NK-92 (cell line): Measurements from ENCODE around the gene ATXN7L1.
"Not testable (repeated sequence)": the region's sequence is repeated elsewhere in the genome, so short reads cannot be mapped to it uniquely, and the experiment has no call there.

Source experiments
- DNase-seq: peaks from one replicate; lab custom pipeline; 2025; ENCODE audit not compliant: unreplicated experiment; lab: John Stamatoyannopoulos, UW

Gene ATXN7L1

DNA sequence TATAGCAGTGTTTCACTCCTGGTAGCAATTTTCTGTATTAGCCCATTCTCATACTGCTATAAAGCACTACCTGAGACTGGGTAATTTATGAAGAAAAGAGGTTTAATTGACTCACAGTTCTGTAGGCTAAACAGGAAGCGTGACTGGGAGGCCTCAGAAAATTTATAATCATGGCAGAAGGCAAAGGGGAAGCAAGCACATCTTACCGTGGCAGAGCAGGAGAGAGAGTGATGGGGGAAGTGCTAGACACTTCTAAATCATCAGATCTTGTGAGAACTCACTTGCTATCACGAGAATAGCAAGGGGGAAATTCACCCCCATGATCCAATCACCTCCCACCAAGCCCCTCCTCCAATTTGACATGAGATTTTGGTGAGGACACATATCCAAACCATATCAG is 163.5 kb downstream of the ATXN7L1 start:
- DNase-seq = no peak

DNA sequence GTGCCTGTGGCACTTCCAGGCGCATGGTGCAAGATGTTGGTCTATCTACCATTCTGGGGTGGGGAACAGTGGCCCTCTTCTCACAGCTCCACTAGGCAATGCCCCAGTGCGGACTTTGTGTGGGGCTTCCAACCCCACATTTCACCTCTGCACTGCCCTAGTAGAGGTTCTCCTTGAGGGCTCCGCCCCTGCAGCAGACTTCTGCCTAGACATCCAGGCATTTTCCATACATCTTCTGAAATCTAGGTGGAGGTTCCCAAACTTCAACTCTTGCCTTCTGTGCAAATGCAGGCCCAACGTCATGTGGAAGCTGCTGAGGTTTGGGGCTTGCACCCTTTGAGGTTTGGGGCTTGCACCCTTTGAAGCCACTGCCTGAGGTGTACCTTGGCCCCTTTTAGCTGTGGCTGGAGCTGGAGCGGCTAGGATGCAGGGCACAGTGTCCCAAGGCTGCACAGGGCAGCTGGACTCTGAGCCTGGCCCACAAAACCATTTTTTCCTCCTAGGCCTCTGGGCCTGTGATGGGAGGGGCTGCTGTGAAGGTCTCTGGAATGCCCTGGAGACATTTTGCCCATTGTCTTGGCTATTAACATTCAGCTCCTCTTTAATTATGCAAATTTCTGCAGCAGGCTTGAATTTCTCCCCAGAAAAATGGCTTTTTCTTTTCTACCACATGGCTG is 164.5 kb downstream of the ATXN7L1 start:
- DNase-seq = no peak

DNA sequence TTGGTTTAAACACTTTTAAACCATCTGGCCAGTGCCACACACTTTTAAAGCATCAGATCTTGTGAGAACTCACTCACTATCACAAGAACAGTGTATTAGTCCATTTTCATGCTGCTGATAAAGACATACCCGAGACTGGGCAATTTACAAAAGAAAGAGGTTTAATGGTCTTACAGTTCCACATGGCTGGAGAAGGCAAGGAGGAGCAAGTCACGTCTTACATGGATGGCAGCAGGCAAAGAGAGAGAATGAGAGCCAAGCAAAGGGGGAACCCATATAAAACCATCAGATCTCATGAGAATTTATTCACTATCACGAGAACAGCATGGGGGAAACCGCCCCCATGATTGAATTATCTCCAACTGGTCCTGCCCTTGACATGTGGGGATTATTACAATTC is 165.7 kb downstream of the ATXN7L1 start:
- DNase-seq = not testable (repeated sequence)

DNA sequence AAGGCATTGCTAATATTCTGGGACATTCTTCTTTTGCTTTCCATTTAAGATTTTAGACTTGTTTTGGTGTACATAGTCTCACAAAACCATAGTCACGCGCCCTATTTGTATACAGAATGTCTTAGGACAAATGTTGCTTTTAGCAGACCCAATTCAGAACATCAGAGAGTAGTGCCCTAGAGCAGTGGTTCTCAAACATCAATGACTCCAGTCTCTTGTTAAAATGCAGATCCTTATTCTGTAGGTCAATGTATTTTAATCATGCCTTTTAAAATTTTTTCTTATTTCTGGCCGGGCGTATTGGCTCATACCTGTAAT is 167.7 kb downstream of the ATXN7L1 start:
- DNase-seq = no peak

DNA sequence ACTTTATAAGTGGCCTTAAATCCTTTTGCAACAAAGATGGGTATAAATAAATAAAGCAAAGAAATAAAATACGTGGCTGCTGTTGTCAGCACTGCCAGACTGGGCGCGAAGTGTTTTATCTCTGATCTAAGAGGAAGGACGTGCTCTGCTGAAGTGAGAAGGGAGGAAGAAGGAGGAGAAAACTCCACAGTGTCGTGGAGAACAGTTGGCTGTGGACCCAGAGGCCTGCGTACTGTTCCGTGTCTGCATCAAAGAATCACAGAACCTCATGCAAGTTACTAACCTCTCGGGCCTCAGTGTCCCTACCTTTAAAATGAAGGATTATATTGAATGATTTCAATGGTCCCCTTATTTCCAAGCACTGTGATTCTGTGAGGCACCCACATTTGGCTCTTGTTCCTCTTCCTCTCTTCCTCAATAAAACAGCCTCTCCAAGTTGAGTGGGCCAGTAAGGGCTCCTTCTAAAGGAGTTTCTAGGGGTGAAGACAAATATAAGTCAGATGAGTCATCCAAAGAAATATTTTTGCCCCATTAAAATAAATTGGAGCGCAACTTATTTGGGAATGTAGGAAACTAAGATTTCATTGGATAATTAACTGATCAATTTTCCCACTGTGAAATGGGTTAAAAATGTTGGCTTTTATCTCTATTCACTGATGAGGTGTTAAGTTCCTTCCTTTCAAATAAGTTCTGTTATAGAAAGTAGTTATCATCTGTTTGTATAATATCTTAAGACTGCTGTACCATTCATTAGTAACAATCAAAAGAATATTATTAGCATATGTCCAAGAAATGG is 168.2 kb downstream of the ATXN7L1 start:
- no peak for DNase-seq

DNA sequence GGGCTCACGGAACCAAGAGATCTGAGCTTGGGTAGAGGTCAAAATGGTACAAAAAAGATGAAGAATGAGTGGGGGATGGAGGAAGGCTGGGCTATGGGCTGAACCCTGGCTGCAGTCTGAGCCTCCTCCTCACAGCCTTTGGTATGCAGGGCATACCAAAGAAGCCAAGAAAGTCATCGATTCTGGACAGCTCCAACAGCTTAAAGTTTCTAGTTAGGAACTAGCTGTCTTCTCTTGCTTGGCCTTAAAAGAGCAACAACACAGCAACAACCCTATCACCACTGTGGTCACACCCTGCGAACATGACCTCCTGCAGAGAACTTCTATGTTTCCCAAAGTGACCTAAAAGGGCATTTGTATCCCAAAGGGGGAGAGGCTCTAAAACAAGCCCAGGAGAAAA is 169.0 kb downstream of the ATXN7L1 start:
- DNase-seq = no peak

DNA sequence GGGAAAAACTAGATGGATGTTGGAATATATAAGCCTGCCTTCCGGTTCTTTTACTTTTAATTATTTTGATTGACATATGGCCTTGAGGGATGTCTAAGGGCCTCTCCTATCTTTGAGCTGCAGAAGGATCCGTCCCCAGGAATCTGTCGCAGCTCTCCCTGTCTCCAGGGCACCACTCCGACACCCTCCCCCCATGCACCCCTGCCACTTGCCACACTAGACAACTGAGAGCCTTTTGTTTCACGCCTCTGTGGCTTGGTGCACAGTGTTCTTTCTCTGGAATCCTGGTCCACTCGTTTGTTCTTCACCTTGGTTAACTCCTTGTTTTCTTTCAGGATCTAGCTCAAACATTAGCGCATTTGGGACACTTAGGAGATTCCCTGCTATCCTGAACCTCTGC is 171.0 kb downstream of the ATXN7L1 start:
- DNase-seq = no peak

DNA sequence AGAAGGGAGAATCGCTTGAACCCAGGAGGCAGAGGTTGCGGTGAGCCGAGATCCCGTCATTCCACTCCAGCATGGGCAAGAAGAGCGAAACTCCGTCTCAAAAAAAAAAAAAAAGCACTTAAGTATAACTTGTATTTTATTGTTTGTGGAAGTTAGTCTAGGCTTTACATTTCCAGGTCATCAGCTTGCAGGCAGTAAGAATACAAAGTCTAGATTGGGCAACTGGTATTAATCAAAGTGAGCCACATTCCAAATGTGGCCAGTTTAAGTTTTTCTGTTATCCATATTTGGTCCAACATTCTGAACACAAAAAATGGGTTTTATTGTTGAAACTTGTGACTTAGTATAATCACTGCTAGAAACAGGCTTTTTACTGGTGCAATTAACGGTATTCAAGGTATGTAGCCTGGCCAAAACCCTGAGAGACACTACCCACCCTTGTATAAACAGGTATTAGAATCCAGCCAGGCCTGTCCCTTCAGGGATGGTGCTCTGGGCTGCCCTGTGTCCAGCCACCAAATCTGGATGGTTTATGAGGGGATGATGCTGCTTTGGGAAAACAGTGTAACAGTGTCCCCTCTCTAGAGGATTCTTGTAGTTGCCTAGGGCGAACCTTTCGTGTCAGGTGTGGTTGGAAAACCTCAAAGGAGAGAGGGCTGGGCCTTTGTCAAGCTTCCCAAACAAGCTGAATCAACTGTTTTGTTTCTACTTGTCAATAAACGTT is 173.0 kb downstream of the ATXN7L1 start:
- no peak for DNase-seq

DNA sequence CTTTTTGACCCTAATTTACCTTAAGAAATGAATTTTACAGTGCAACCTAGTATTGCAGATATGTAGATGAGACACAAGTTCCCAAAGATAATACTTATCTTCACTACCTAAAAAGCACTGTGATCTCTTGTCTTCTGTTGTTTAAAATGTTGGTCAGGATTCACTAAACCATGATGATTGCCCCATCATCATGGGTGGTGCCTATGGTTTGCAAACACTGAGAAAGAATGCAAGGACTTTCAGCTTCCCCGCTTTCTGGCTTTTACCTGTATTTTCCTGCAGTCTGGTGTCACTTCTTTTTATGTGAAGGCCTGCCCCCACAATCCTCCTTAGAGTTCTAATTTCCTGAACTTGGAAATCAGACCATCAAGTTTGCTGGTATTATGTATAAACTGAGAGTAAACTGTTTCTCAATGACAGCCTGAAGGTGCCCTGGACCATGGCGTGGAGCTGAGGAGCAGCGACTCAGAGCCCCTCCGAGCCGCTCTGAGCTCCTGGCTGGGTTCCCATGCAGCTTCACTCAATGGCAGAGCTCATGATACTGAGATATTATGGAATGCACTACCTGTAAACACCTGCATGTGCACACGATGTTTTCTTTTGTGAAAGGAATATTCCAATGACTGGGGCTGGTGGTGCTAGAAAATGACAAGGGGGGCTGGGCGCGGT is 176.7 kb downstream of the ATXN7L1 start:
- no peak for DNase-seq

DNA sequence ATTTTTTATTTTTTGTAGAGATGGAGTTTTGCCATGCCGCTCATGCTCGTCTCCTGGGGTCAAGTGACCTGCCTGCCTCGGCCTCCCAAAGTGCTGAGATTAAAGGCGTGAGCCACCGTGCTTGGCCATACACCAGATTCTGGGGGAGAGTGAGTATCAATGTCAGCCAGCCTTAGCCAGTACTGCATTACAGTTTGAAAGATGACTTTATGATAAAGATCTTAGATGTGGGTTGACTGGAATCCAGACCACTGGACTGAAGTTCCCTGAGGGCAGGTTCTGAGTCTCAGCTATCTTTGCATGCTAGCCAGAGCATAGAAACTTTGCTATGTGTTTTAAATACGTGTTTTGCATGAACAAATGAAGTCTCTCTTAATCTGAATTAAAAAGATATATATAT is 177.9 kb downstream of the ATXN7L1 start:
- DNase-seq = no peak

DNA sequence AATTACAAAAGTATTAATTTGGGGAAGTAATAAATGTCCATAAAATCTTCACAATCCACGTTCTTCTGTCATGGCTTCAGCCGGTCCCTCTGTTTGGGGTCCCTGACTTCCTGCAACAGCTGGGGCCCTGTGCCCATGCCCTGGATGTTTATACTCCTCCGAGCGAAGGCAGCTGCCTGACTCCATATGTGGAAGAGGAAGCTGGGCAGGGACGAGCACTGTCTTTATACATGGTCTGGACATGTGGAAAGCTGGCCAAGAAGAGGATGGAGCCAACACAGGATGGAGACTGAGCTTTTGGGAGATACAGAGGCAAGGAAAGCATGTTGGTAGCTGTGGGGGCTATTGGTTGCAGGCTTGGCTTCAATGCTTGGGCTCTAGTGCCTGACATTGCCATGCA is 178.6 kb downstream of the ATXN7L1 start:
- no peak for DNase-seq

DNA sequence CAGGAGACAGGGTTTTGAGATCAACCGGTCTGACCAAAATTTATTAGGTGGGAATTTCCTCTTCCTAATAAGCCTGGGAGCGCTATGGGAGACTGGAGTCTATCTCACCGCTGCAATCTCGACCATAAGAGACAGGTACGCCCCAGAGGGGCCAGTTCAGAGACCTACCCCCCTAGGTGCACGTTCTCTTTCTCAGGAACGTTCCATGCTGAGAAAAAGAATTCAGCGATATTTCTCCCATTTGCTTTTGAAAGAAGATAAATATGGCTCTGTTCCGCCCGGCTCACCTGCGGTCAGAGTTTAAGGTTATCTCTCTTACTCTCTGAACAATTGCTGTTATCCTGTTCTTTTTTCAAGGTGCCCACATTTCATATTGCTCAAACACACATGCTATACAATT is 179.2 kb downstream of the ATXN7L1 start:
- not testable (repeated sequence) for DNase-seq

DNA sequence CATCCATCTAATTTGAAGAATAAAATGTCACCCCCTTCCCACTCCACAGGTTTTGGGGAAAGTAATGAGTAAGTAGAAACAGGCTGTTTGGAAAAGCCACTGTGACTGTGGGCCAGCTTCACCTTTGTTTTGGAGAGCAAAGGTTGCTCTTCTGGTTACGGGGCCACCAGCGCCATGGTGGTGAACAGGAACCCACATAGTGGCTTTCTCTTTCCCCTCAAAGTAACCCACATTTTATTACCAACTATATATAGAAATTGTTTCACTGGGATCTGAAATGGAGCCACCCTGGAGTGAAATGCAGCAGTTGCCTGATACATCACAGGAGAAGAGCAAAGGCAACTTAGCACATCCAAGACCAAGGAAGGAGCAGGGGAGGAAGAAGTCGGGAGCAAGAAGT is 182.8 kb downstream of the ATXN7L1 start:
- DNase-seq = no peak

DNA sequence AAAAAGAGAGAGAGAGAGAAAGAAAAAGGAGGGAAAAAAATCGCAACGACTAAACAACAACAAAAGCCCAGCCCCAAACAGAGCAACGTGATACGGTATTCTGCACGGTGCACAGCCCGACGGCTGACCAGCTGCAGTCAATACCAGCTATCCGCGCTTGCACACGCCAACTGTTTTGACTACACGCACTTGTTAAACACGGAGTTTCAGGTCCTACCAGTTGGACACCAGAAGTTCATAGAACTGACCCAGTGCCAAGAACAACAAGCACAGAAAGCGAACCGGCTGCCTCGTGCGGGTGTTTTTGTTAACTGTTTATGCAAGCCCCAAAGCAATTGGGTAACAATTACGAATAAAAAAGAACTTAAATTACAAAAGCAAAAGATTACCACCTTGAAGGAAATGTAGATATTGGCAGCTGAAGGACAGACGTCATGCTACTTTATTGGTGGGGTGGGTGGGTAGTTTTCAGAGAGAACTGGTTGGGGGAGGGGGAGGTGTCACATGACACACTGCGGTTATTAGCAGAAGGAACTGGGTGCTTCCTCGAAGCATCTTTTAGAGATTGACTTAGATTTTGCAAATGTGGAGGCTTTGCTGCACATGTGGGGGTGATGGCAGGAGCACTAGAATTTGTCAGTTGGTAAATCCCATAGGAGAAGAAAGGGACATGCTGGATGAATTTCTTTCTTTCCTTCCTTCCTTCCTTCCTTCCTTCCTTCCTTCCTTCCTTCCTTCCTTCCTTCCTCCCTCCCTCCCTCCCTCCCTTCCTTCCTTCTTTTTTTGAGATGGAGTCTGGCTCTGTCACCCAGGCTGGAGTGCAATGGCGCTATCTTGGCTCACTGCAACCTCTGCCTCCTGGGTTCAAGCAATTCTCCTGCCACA is 184.5 kb downstream of the ATXN7L1 start:
- no peak for DNase-seq

DNA sequence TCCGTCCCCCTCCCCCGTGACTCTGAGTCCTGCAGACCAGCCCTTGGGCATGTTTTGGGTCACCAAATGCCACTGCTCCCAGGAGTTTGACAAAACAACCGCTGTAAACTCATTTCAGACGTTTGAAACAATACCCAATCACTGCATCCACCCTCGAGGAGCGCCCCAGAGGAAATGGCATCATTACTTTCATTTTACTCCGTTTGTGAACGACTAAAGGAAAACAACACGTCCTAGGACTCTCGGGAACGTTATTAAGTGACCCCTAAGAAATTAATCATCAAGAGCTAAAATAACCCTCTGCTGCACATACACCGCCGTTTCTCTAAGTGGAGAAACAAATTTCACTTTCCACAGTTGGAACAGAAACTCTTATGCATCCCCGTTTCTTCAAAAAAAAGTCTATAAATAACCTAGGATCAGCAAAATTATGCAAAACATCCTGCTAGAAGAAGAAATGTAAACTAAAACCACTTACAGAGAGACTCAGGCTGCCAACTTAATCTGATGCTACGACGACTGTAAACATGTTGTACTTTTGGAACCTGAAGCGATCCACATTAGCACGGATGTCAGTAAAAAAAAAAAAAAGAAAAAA is 185.2 kb downstream of the ATXN7L1 start:
- no peak for DNase-seq

DNA sequence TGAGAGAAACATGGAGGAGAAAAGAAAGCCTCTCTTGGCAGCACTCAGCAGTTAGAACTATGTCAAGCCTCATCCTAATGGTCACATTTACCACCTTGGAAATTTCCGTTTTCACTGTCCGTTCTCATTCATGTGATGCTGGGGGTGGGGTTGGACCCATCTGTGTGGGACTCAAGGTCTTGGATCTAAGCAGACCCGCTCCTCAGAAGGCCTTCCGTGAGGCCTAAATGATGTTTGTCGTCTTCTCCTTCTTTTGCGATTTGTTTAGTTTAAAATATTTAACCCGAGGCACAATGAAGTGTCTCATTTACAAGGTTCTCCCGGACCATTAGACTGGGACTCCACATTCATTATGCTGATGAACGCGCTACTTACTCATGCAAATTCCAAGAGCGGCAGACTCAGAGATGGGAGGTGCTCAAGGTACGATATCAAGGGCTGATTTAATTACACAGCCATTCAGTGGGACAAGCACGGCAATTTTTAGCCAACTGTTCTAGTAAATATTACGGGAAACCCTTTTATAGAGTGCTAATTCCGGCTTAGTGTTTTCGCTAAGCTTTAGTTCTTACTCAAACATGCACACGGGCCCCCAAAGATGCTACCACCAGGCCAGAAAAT is 186.0 kb downstream of the ATXN7L1 start:
- DNase-seq = no peak

DNA sequence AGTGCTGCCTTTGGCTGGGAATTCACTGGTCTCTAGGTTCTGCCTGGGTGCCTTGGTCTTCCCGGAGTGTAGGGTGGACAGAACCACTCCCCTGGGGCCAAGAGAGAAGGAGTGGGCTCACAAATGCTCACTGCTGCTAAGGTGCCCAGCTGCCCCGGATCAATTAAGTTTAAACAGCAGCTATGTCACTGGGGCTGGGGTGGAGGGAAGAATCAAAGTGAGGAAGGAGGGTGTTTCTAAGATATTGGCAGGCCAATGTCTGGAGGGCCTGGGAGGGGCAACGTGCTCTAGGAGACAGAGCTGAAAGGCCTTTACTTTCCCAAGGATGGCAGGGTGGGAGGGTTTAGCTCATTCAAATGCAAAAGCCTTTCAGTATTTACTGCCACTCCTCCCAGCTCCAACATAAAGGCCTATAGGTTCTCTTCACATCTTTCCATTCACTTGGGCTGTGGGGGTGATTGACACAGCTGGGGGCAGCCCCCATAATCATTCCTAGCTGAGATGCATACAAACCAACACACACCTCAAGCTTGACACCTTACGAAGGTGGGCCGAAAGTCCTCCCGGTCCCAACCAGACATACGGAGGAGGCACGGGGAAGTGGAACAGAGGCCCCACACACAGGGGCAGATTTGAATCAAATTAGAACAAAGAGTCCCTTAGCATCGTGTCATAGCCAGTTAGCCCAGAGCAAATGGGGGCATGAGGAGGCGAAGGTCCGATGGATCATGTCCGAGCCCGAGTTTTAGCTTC is 187.2 kb downstream of the ATXN7L1 start:
- DNase-seq = no peak

DNA sequence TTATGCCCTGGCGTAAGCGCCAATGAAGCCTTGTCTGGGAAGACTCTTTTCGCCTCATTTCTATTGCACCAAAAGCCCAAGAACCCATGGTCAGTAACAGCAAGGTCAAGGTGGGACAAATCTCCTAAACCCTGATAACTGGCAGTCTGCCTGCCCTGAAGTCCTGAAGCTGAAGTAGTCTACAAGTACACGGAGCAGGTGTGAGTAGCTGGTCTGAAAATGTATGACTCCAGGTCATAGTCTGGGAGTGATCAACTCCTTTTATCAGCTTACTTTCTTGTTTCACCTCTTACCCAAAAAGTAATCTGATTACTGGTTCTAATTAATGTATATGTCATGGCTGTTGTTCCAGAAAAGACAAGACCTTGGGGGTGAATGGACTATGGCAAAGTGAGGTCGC is 187.8 kb downstream of the ATXN7L1 start:
- DNase-seq = no peak

DNA sequence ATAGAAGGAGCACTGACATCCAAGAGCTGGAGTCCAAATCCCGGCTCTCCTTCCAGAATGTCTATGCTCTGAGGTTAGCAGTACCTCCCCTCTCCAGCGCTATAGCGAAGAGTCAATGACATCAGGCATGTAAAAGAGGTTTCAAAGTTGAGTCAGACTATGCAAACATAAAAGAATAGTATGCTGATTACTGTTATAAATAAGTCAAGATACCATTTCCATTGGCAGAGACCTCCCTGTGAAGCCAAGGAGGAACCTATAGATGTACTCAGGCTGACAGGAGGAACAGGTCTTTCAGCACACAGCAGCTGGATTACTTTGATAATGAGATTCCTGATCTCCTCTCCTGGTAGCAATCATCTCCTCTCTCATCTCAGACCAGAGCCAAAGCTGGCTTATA is 191.2 kb downstream of the ATXN7L1 start:
- no peak for DNase-seq
